Stimulated activated CD4-positive, alpha-beta T cell treated with anti-CD3 and anti-CD28 coated beads, Interleukin-12 subunit alpha, Interleukin-12 subunit beta, amount 100 ng/mL, for 4 hours (primary cell): ENCODE data around the gene ROM1.
"Not testable (repeated sequence)": the region's sequence is repeated elsewhere in the genome, so short reads cannot be mapped to it uniquely, and the experiment has no call there.

Experiments
- DNase-seq: peaks from one replicate; pipeline ENCODE4 v3.0.0-alpha.2; 2020

ROM1 gene

DNA sequence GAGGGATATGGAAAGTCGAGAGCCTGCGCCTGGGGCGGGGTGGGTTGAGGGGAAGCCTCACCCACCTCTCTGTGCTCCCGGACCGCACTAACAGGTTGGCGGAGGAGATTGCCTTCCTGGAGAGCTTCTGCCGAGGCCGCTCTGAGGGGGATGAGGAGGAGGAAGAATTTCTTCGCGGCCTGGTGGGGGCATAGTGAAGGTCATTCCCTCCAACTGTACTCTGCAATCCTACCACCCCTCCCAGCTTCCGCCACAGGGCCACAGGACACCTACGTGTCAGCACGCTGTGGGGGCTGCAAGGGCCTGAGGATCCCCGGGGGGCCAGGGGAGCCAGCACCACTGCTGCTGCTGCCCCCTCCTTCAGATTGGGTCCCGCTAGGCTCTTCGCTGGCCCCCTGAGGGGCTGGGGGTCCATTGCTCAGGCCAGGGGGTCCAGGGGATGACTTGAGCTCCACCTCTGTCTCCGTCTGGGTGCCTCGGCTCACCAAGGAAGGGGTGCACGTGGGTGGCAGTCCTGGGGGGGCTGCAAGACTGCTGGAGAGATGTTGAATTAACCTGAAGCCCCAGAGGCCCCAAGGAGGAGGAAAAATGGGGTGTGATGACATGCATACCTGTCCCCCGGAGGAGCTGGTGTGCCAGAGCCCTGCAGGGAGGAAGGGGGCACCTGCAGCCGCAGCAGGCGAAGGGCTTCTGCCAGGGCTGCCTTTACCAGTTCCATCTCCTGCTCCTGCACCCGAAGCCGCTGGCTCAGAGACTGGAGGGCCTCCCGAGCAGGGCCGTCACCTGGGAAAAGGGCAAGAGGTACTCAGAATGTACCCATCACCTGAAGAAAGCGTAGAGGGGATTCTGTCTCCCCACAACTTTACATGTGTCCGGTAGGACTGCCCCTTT is 2.0 kb upstream of the ROM1 start:
- no peak for DNase-seq

DNA sequence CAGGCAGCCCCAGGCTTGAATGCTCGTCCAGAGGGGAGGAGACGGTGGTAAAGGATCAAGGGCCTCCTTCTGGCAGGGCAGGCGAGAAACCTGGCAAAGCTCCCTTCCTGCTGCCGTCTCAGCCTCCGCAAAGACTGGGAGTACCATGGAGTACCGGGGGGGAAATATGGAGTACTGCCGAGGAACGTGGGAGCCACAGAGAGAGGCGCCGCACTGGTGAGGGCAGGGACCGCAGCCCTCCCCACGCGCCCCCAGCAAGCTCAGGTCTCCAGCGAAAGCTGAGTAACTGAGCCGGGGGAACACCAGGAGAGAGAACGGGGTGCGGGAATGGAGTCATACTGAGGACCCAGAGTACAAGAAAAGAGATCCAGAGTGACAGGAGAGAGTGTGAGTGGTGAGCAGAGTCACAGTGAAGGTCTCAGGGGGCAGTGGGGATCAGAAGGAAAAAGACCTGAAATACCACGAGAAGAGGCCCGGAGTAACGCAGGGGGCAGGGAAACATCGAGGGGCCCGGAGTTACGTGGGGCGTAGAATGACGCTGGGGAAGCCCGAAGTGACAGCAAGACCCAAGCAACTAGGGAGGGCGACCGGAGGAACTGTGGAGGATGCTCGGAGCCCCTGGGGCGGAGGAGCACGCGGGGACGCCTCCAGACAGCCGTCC is 1.2 kb upstream of the ROM1 start:
- DNase-seq: peak; percentile 52

DNA sequence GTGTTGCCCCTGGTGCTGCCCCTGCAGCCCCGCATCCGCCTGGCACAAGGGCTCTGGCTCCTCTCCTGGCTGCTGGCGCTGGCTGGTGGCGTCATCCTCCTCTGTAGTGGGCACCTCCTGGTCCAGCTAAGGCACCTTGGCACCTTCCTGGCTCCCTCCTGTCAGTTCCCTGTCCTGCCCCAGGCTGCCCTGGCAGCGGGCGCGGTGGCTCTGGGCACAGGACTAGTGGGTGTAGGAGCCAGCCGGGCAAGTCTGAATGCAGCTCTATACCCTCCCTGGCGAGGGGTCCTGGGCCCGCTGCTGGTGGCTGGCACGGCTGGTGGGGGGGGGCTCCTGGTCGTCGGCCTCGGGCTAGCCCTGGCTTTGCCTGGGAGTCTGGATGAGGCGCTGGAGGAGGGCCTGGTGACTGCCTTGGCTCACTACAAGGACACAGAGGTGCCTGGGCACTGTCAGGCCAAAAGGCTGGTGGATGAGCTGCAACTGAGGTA is 278 bp downstream of the ROM1 start:
- no peak for DNase-seq

DNA sequence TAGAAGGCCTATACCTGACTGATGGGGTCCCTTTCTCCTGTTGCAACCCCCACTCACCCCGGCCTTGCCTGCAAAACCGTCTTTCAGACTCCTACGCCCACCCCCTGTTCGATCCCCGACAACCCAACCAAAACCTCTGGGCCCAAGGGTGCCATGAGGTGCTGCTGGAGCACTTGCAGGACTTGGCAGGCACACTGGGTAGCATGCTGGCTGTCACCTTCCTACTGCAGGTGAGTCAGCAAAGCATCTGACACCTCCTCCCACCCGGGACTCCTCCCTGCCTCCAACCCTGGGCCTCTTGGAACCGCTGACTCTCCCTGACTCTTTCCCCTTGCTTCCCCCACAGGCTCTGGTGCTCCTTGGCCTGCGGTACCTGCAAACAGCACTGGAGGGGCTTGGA is 1.2 kb downstream of the ROM1 start:
- peak; percentile 56 for DNase-seq

DNA sequence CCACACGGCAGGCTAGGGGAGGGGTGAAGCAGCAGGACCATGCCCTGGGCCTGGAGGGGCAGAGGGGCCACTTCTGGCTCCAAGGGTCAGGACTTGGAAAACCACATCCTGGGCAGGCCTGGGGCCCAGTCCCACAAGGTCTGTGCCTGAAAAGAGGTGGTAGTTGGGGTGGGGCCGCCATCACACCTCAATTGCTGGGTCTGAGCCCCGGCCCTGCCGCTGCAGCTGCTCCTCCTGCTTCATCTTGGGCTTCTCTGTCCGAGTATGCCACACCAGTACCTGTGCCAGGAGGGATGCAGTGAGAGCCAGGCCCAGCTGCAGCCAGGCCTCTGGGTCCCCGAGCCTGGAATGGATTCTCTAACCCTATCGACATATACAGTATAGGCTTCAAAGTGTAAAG is 2.5 kb downstream of the ROM1 start:
- DNase-seq: no peak

DNA sequence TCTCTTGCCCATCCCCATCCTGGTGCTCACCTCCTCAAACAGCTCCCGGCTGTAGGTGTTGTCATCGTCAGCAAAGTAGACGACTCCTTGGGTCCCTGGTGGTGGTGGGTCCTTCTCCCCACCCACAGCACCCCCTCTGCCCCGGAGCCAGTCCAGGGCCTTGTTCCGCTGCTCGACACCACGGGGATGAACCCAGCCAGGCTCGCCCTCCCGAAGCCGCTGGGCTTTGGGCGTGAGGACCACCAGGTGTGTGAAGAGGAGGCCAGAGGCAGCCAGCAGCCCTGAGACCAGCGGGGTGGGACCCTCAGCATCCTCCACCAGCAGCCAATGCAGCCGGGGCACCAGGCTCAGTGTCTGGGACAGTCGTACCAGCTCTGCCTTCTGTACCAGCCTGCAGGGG is 3.9 kb downstream of the ROM1 start:
- not testable (repeated sequence) for DNase-seq

DNA sequence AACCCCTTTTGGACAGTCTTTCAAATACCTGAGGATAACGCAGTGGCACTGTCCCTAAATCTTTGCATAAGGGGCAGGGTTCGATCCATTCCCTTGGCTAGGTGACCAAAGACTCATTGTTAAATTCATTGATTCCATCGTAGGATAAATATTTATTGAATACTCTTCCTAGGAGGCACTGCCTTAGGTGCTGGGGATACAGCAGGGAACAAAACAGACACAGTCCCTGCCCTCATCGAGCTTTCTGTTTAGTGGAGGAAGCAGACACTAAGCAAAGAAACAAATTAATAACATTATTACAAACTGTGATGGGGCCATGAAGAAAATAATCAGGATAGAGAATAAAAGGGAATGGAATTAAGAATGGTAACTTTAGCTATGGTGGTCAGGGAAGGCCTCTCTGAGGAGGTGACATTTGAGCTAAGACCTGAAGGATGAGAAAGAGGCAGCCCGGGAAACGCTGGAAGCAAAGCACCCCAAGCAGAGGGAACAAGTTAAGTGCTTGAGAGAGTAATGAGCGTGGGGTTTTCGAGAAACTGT is 8.0 kb downstream of the ROM1 start:
- no peak for DNase-seq

DNA sequence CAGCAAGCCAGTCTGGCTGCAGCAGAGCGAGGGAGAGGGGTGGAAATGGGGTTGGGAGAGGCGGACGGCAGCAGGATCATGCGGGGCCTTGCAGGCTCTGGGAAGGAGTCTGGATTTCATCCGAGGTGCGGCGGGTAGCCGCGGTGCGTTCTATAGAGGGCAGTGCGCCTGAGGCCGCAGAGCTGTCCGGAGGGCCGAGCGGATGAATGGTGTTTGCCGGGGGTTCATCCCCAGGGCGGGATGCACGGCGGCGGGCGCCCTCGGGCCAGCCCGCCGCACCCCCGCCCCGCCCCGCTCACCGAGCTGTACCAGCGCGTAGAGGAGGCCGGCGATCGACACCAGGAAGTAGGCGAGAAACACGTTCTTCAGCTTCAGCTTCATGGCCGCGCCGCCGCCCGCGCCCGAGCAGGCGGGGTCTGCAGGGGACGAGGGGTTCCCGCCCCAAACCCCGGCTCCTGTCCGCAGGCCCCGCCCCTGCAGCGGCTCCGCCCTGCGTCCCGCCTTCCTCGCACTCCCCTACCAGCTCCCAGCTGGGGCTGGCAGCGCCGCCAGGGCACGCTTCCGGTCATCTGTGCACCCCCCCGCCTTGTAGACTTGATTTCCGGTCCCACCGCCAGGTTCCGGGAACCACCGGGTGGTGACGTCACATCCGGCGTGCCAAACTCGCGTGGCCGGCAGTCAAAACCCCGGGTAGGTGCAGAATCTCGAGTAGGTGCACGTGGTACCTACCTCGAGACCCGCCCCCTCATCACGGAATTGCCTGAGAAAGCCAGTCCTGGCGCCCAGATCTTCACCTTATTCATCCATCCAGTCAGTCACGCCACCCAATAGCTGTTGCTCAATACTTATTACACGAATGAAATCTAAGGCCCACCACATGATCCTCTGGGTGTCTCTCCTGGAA is 8.8 kb downstream of the ROM1 start, which contains the start of gene B3GAT3:
Gene B3GAT3 (minus strand): TSS at position 420 of the 904 bp plus-strand sequence. CDS start 39 bp downstream, at position 381.
- DNase-seq: peak; percentile 94

DNA sequence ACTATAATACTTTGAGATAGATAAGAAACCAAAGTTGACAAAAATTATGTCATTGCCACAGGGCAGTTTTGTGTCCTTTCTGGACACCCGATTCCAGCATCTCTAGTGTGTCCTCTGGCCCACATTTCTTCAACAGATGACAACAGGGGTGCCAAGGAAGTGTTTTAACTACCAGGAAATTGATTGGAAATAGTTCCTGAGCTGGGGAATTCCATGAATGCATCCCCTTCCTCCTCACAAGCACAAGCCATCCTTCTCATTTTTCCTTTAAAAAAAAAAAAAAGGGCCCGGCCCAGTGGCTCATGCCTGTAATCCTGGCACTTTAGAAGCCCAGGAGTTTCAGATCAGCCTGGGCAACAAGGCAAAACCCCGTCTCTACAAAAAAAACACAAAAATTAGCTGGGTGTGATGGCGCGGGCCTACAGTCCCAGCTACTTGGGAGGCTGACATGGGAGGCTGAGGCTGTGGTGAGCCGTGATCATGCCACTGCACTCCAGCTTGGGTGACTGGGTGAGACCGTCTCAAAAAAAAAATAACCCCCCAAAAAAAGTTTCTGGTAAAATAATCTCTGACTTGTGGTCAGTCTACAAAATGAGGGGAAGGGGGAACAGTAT is 9.5 kb downstream of the ROM1 start:
- no peak for DNase-seq

DNA sequence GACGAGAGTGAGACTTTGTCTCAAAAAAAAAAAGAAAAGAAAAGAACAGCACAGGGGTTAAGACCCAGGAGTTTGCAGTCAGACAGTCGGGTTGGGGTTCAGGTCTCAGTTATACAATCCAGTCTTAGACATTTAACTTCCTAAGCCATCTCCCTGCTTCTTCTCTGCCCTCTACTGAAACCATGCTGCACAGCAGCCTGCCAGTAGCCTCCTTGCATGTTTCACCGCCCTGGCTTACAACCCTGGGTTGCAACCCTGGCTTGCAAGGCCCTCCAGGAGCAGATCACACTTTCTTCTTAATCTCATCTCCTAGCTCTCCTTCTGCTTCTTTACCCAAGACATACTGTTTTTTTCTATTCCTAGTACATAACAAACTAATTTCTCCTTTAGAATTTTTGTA is 14.7 kb downstream of the ROM1 start:
- no peak for DNase-seq

DNA sequence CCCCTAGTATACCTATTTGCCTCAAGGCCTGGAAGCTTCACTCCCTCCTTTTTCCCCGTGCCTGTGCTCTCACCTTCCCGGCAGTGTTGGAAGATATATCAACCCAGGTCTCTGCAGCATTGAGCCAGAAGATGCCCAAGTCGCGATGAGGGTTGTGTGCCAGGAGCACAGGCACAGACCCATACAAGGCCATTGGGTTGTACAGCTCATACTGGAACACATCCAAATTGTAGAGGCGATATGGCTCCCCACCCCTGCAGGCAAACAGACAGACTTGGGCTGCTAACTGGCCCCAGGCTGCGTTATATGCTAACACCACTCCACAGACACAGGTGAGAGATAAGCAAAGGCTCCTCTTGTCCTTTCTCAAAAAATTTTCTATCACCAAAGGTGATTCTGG is 19.4 kb downstream of the ROM1 start:
- DNase-seq: no peak

DNA sequence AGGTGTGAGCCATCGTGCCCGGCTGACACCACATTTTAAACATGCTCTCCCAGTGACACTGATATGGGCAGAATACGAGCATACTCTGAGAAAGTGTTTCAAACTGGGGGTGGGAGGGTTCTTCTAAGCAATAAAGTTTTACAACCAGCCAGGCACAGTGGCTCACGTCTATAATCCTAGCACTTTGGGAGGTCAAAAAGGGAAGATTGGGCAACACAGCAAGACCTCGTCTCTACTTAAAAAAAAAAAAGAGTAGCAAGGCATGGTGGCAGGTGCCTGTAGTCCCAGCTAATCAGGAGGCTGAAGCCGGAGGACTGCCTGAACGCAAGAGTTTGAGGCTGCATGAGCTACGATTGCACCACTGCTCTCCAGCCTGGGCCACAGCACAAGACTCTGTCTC is 31.2 kb downstream of the ROM1 start:
- no peak for DNase-seq

DNA sequence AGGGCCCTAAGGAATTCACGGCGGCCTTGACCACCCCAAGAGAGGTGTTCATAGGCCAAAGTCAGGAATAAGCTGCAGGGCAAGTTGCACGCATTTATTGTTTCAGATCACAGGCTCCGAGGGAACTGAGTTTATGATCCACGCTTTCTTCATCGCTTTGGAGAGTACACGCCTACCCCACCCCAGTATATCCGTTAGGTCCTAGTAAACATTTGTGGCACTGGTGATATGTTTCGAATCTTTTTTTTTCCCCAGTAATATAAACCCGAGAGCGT is 32.6 kb downstream of the ROM1 start:
- DNase-seq: no peak

DNA sequence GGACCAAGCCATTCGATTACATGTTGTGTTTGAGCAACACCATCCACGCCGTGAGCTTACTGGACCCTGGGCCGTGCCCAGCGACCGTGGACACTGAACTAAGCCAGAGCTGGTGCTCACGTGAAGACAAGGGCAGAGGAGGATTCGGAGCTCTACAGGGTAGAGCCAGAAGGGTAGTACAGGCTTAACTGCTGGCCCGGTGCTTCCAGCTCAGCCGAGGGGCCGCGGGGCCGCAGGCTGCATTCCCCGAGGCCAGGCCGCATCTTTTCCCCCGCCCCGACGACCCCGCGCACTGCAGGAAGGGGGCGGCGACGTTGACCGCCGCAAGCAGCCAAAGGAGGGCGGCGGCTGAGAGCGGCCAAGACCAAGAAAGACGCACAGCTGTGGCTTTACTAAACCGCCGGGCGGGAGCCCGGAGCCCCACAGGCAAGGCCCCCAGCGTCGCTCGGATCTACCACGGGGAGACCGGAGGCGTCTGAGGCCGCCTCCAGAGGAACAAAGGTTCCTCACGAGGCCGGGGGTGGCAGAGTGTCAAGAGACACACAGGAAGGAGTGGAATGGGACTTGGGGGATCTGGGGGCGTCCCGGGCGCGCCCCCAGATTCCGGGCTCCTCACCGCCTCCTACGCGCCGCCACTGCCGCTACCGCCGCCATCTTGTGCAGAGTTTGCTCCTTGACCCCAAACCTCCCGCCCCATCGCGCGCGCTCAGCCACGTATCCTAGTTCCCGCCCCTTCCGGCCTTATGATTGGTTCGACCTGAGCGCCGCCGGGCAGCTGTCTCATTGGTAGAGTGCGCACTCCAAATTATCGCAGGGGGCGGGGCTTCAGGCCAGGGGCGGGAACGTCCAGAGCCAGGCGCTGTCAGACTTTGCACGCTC is 33.1 kb downstream of the ROM1 start, which contains the start of gene GANAB:
Gene GANAB (minus strand): TSS at position 668 of the 879 bp plus-strand sequence. CDS start 14 bp downstream, at position 654.
- DNase-seq: peak; percentile 99

DNA sequence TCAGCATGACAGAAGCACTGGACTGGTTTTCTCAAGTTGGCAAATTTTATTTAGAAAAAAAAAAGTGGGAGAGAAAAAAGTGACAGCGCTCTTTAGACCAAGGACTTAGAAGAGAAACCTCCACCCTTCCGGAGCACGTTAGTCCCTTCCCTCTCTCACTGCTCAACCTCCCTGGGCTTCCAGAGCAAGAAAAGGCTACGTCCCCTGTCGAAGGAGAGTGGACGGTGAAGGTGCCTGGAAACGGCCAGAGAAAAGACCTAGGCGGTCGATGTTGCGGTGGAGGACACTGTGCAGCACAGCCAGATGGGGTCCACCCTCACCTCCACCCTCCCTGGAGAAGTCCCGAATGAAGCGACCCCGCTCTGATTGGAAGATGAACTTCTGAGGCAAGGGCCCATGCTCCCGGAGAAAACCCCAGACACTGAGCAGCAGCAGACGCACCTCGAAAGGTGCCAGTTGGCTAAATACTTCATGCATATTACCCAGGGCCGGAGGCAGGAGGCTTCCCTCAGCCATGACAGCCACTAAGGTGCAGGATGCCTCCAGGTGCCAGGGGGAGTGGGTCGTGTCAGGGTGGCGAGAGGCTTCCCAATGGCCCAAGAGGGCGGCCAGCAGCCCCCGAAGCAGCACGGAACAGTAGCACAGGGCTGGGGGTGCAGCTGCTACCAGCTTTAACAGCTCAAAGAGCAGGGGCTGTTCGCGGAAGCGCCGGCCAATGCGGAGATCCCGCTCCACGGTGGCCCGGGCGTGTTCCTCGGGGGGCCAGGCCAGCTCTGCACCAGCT is 34.0 kb downstream of the ROM1 start:
- DNase-seq: no peak

DNA sequence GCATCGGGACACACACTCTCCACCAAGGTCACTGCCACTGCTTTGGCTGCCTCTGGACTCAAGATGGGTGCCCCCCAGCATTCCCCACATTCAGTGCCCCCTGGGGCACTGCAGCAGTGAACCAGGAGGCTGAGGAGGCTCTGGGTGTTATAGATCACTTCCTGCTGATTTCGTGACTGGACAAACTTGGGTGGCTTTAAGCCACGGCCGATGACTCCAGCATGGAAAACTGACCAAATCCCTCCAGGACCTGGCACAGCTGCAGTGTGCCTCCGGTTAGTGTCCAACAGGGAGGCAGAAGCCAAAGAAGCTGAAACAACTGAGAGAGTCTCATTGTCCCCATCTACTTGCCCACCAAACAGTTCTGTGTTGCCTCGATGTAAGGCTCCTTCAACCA is 34.5 kb downstream of the ROM1 start:
- DNase-seq: no peak

DNA sequence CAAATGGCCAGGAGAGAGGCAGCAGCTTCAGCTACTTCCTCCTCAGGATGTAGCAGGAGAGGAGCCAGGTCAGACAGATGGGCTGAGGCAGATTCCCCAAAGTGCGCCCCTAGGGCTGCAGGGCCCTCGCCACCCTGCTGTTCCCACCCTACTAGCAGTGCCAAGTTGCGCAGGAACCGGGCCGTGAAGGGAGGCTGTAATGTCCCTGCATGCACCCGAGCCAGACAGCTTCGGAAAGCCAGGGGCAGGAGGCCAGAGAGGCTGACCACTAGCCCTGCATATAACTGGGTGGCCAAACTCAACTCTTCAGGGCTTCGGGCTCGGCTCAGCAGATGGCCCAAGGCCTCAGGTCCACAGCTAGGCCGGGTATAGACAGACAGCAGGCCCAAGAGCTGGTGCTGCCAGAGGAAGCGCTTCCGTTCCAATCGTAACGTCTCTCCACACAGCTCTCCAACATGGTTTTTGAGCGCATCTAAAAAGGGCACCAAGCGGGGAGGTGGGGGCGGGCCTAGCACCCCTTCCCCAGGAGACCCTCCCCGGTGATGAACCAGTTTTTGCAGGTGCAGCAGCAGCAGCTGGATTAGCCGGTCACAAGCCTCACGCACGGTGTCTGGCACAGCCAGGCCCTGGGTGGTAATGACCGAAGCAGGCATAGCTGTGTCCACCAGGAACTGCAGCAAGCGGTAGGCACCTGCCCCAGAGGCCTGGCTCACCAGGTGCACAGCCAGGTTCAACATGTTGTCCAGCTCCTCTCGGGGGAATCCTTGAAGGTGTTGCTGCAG is 35.3 kb downstream of the ROM1 start:
- DNase-seq: no peak

DNA sequence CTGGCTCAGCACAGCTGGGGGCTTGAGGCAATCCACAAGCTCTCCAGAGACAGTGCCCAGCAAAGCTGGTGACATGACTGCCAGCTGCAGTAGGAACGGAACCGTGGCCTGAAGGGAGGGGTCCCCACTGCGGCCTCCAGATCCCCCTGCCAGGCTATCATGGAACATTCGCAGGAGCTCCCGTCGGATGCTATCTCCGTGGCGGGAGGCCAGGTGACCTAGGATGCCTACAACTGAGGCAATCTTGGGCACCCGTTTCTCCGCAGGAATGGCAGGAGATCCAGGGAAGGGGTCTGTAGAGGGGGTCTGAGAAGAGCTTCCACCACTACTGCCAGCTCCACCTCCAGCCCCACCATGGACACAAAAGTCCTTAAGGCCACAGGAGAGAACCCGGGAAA is 35.9 kb downstream of the ROM1 start:
- DNase-seq: no peak

DNA sequence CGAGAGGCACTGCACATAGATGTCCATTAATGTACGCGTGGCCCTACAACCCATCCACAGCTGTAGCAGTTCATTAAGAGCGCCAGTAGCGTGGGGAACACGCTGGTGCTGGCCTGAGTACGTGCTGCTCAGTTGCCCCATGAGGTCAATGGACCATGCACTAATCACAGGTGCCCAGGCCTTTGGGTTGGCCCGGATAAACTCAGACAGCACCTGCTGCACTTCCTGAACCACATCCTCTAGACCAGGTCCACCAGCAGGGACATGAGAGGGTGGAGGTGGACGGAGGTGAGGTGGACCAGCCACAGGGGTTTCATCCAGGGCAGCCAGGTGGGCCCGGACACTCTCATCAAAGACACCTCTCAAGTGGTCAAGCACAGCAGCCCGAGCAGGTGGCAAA is 36.4 kb downstream of the ROM1 start:
- DNase-seq: no peak

DNA sequence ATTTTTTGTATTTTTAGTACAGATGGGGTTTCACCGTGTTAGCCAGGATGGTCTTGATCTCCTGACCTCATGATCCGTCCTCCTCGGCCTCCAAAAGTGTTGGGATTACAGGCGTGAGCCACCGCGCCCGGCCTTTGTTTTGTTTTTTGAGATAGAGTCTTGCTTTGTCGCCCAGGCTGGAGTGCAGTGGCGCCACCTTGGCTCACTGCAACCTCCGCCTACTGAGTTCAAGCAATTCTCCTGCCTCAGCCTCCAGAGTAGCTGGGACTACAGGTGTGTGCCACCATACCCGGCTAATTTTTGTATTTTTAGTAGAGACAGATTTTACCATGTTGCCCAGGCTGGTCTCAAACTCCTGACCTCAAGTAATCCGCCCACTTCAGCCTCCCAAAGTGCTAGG is 37.2 kb downstream of the ROM1 start:
- DNase-seq: not testable (repeated sequence)
